ENCODE data around the gene CSNK1A1. TPM values are rescaled to one million over a fixed set of nuclear protein-coding genes. Genes with fewer than 3 reads are reported as not detected.

Gene CSNK1A1
- total and polyA plus RNA-seq, 2 experiments from 2014 or later: 106 to 231 TPM

- WGBS (ENCODE audit: low lambda C conversion rate, missing lambda C conversion rate): 82% methylated on average over 7 of the region's 7 CpGs
Observed at GRCh38 chr5:149473441-149473840, 77.8 kb downstream of the CSNK1A1 start.

DNA sequence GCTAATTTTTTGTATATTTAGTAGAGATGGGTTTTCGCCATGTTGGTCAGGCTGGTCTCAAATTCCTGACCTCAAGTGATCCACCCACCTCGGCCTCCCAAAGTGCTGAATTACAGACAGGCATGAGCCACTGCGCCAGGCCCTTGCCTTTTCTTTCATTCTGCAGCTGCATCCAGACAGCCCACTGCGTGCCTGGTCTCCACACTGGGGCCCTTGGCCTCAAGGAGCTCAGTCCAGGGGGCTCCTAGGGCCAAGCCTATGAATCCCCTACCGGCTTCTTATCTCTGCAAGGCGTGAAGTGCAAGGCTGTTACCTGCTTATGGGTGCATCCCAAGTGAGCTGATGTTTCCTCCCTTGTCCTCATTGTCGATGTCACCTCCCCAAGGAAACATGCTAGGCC is 78.8 kb downstream of the CSNK1A1 start:
- Histone ChIP-seq H3K79me2 (no peaks in the 10 kb centered on the region), H2AFZ (no peak overlapping the region), H3K27me3 (no peaks in the 10 kb centered on the region), H3K4me1 (ENCODE audit: insufficient read depth) (peaks cover 13% of the 10 kb centered on the region), H3K4me3 (no peak overlapping the region), H3K9me2 (replicated peaks; ENCODE audit: insufficient read depth) (no peaks in the 10 kb centered on the region), H3K4me2 (no peak overlapping the region), H3K36me3 (replicated peaks; ENCODE audit: insufficient read depth, low read depth) (no peaks in the 10 kb centered on the region), H3K27ac (peak overlapping the region; percentile 60), H4K20me1 (ENCODE audit: insufficient read depth, poor library complexity, severe bottlenecking) (no peaks in the 10 kb centered on the region), H3K9me3 (ENCODE audit: low read depth) (no peaks in the 10 kb centered on the region)
- DNase-seq (ENCODE audit: low spot score): no peak
- TF ChIP-seq EZH2 (IDR thresholded peaks at IDR 0.05; ENCODE audit: borderline replicate concordance) (no peak), EZH2phosphoT487 (IDR thresholded peaks at IDR 0.05; ENCODE audit: low read depth, severe bottlenecking, unreplicated experiment) (no peak), CTCF (IDR thresholded peaks at IDR 0.05; ENCODE audit: poor library complexity) (no peak)
- 89% methylated on average over 7 of the region's 7 CpGs for WGBS (ENCODE audit: low lambda C conversion rate, missing lambda C conversion rate)

More at GRCh38 chr5:149473441-149473840, 77.8 kb downstream of the CSNK1A1 start:
- TF ChIP-seq EZH2phosphoT487 (IDR thresholded peaks at IDR 0.05; ENCODE audit: low read depth, severe bottlenecking, unreplicated experiment): no peak
- TF ChIP-seq CTCF (IDR thresholded peaks at IDR 0.05; ENCODE audit: poor library complexity): no peak
- no peak for TF ChIP-seq EZH2 (IDR thresholded peaks at IDR 0.05; ENCODE audit: borderline replicate concordance)
- H3K79me2 ChIP-seq: no peaks in the 10 kb centered on the region
- H3K27ac ChIP-seq: no peak overlapping the region
- no peaks in the 10 kb centered on the region for H3K9me3 ChIP-seq (ENCODE audit: low read depth)
- no peaks in the 10 kb centered on the region for H3K9me2 ChIP-seq (replicated peaks; ENCODE audit: insufficient read depth)
- H3K4me2 ChIP-seq: no peak overlapping the region
- no peak for DNase-seq (ENCODE audit: low spot score)
- no peaks in the 10 kb centered on the region for H3K27me3 ChIP-seq
- H4K20me1 ChIP-seq (ENCODE audit: insufficient read depth, poor library complexity, severe bottlenecking): no peaks in the 10 kb centered on the region
- H2AFZ ChIP-seq: no peak overlapping the region
- no peaks in the 10 kb centered on the region for H3K36me3 ChIP-seq (replicated peaks; ENCODE audit: insufficient read depth, low read depth)
- H3K4me1 ChIP-seq (ENCODE audit: insufficient read depth): peaks cover 13% of the 10 kb centered on the region
- no peak overlapping the region for H3K4me3 ChIP-seq

GRCh38 chr5:149471406-149472183 is 79.6 kb downstream of the CSNK1A1 start:
- Histone ChIP-seq H3K9me2 (replicated peaks; ENCODE audit: insufficient read depth) (no peaks in the 10 kb centered on the region), H3K27ac (peak overlapping the region; percentile 76), H3K4me1 (ENCODE audit: insufficient read depth) (peaks cover 13% of the 10 kb centered on the region), H3K79me2 (no peaks in the 10 kb centered on the region), H3K4me2 (peak overlapping the region; percentile 27), H3K4me3 (no peak overlapping the region), H2AFZ (peak overlapping the region; percentile 17), H3K9me3 (ENCODE audit: low read depth) (no peaks in the 10 kb centered on the region), H4K20me1 (ENCODE audit: insufficient read depth, poor library complexity, severe bottlenecking) (no peaks in the 10 kb centered on the region), H3K27me3 (no peaks in the 10 kb centered on the region), H3K36me3 (replicated peaks; ENCODE audit: insufficient read depth, low read depth) (no peaks in the 10 kb centered on the region)
- 71% methylated on average over 15 of the region's 15 CpGs for WGBS (ENCODE audit: low lambda C conversion rate, missing lambda C conversion rate)
- DNase-seq (ENCODE audit: low spot score): peak; percentile 71
- TF ChIP-seq EZH2 (IDR thresholded peaks at IDR 0.05; ENCODE audit: borderline replicate concordance) (no peak), CTCF (IDR thresholded peaks at IDR 0.05; ENCODE audit: poor library complexity) (no peak), EZH2phosphoT487 (IDR thresholded peaks at IDR 0.05; ENCODE audit: low read depth, severe bottlenecking, unreplicated experiment) (no peak)
